ENCODE measurements around the gene TEP1. TPM values are rescaled to one million over a fixed set of nuclear protein-coding genes. Genes with fewer than 3 reads are reported as not detected.
"Not testable (repeated sequence)": the region's sequence is repeated elsewhere in the genome, so short reads cannot be mapped to it uniquely, and the experiment has no call there.

Gene TEP1
- total and polyA plus RNA-seq, 10 of the 15 experiments (the other 5 are each of a cell fraction or from before 2014, with no cell fraction given), result 3.3 to 29.7 (median 16.8) TPM

GRCh38 chr14:20446889-20447288, 33.6 kb upstream of the TEP1 start (continued):
- no peak for TF ChIP-seq ZNF687 (IDR thresholded peaks at IDR 0.05)
- no peak for TF ChIP-seq BHLHE40 (IDR thresholded peaks at IDR 0.05; ENCODE audit: borderline replicate concordance in 1 of 2, low read depth in 2 of 2, low read length in 1 of 2)
- no peak for TF ChIP-seq PML (IDR thresholded peaks at IDR 0.05; ENCODE audit: low read length)
- no peak for TF ChIP-seq ZZZ3 (IDR thresholded peaks at IDR 0.05; ENCODE audit: control insufficient read depth, insufficient read length, low read depth)
- TF ChIP-seq DPF2 (IDR thresholded peaks at IDR 0.05), result no peak
- no peak for TF ChIP-seq MAX (IDR thresholded peaks at IDR 0.05; ENCODE audit: low read depth, low read length)
- no peak for TF ChIP-seq NR2F1 (conservative IDR thresholded peaks at IDR 0.05)
- no peak for TF ChIP-seq MEF2A (IDR thresholded peaks at IDR 0.05; ENCODE audit: insufficient read depth, low read depth, low read length)

GRCh38 chr14:20443650-20444049, 30.3 kb upstream of the TEP1 start:
- H3K79me2 ChIP-seq (ENCODE audit: control insufficient read depth, insufficient read depth, low read length); H3K27me3 ChIP-seq (replicated peaks in 1 of 2; ENCODE audit: control insufficient read depth in 2 of 2, insufficient read depth in 2 of 2, low read length in 1 of 2); BruUV-seq (replicated peaks); H3K9ac ChIP-seq (ENCODE audit: control insufficient read depth, insufficient read depth, low read length); RAD21 ChIA-PET (ENCODE audit: unreplicated experiment); H3K9me3 ChIP-seq (replicated peaks; ENCODE audit: control insufficient read depth, insufficient read depth, low read length); SMC1A ChIA-PET (ENCODE audit: uncharacterized antibody, unreplicated experiment); H3K4me3 ChIP-seq; in situ Hi-C loops (cut with MboI); CTCF ChIA-PET; POLR2A ChIA-PET; DNase-seq (ENCODE audit: low read depth, low spot score); H2AFZ ChIP-seq (ENCODE audit: control insufficient read depth, low read depth, low read length); FAIRE-seq; H3K4me2 ChIP-seq (ENCODE audit: control insufficient read depth, insufficient read depth); H3K36me3 ChIP-seq (ENCODE audit: control insufficient read depth in 2 of 2, insufficient read depth in 2 of 2, low read length in 1 of 2); H3K27ac ChIP-seq (ENCODE audit: control insufficient read depth, insufficient read depth); H3K4me1 ChIP-seq (ENCODE audit: control insufficient read depth, insufficient read depth, low read length); H4K20me1 ChIP-seq (ENCODE audit: control insufficient read depth, insufficient read depth); ATAC-seq; intact Hi-C loops (cut with micrococcal nuclease; ENCODE audit: unreplicated experiment): not testable (repeated sequence)
- WGBS (ENCODE audit: insufficient coverage, insufficient replicate concordance, low lambda C conversion rate, missing lambda C conversion rate), result 100% methylated on average over 2 of the region's 4 CpGs
